ENCODE results near the gene LYPD6B. TPM values are rescaled to one million over a fixed set of nuclear protein-coding genes. Genes with fewer than 3 reads are reported as not detected.

The LYPD6B gene
- total and polyA plus RNA-seq, 7 experiments from 2014 or later = 0.37 to 1.7 TPM; not detected in 5

GRCh38 chr2:149049142-149049541 lies 10.6 kb downstream of the LYPD6B start:
- peaks cover 0 to 4% of the 10 kb centered on the region in 2 donors for H3K27me3 ChIP-seq (ENCODE audit: control insufficient read depth in 2 of 2, insufficient read depth in 2 of 2, low read length in 2 of 2)
- no peaks in the 10 kb centered on the region for H3K9me3 ChIP-seq (ENCODE audit: control insufficient read depth in 2 of 3, low read length in 3 of 3)
- Mint-ChIP-seq H3K4me3 (no peak overlapping the region), H3K27ac (no peak overlapping the region), H3K9me3 (peaks cover 2 to 46% (median 25%) of the 10 kb centered on the region in 11 donors), H3K36me3 (peaks cover 0 to 11% (median 0%) of the 10 kb centered on the region in 5 donors), H3K27me3 (peaks cover 6 to 36% (median 19%) of the 10 kb centered on the region in 5 donors), H3K4me1 (no peaks in the 10 kb centered on the region)
- intact Hi-C loops (cut with micrococcal nuclease) = no loop called here
- no peak for ATAC-seq
- CTCF ChIA-PET = no interaction called here
- H3K27ac ChIP-seq (ENCODE audit: low read depth, low read length) = no peak overlapping the region
- H3K4me3 ChIP-seq (ENCODE audit: low read length) = no peak overlapping the region
- no peaks in the 10 kb centered on the region for H3K4me1 ChIP-seq (ENCODE audit: control insufficient read depth in 2 of 2, insufficient read depth in 2 of 2, low read length in 2 of 2)
- POLR2A ChIA-PET = no interaction called here
- no peak for DNase-seq
- no peaks in the 10 kb centered on the region for H3K36me3 ChIP-seq (ENCODE audit: control insufficient read depth in 2 of 3, insufficient read depth in 3 of 3, low read length in 3 of 3)

DNA sequence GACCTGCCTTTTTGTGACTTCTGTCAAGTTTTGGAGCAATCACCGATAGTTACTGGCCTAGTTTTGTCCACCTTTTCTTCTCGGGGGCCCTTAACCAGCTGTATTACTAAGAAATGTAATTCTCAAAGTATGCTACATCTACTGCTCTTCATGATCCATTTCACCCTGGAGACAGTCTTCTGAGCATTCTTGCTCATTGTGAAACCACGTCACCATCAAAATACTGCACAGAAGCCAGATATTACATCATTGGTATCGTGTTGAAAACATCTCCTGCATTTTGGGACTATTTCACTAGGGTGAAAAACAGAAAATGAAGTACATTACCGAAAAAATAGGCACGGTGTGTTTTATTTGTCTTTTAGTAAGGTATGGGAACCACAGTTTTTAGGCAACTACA lies 11.7 kb downstream of the LYPD6B start:
- DNase-seq (no peak), ATAC-seq (no peak)
- H3K27me3 Mint-ChIP-seq = peaks cover 9 to 33% (median 24%) of the 10 kb centered on the region in 5 donors
- Histone ChIP-seq H3K36me3 (ENCODE audit: control insufficient read depth in 2 of 3, insufficient read depth in 3 of 3, low read length in 3 of 3) (no peaks in the 10 kb centered on the region), H3K27ac (ENCODE audit: low read depth, low read length) (no peak overlapping the region), H3K4me3 (ENCODE audit: low read length) (no peak overlapping the region), H3K4me1 (ENCODE audit: control insufficient read depth in 2 of 2, insufficient read depth in 2 of 2, low read length in 2 of 2) (no peaks in the 10 kb centered on the region), H3K9me3 (ENCODE audit: control insufficient read depth in 2 of 3, low read length in 3 of 3) (no peaks in the 10 kb centered on the region), H3K27me3 (ENCODE audit: control insufficient read depth in 2 of 2, insufficient read depth in 2 of 2, low read length in 2 of 2) (peaks cover 0 to 4% of the 10 kb centered on the region in 2 donors)
- H3K9me3 Mint-ChIP-seq = peaks cover 2 to 37% (median 25%) of the 10 kb centered on the region in 11 donors
- H3K36me3 Mint-ChIP-seq = peaks cover 0 to 11% (median 0%) of the 10 kb centered on the region in 5 donors
- ChIA-PET POLR2A (no interaction called here), CTCF (no interaction called here)
- H3K4me3 Mint-ChIP-seq = no peak overlapping the region
- no peak overlapping the region for H3K27ac Mint-ChIP-seq
- intact Hi-C loops (cut with micrococcal nuclease) = no loop called here
- no peaks in the 10 kb centered on the region for H3K4me1 Mint-ChIP-seq

GRCh38 chr2:149055751-149056150 lies 17.3 kb downstream of the LYPD6B start:
- POLR2A ChIA-PET = no interaction called here
- CTCF ChIA-PET = no interaction called here
- no peak for DNase-seq
- Mint-ChIP-seq H3K4me1 (no peaks in the 10 kb centered on the region), H3K4me3 (no peak overlapping the region), H3K27me3 (peaks cover 13 to 36% (median 24%) of the 10 kb centered on the region in 5 donors), H3K9me3 (no peaks in the 10 kb centered on the region), H3K27ac (no peak overlapping the region), H3K36me3 (no peaks in the 10 kb centered on the region)
- intact Hi-C loops (cut with micrococcal nuclease) = no loop called here
- Histone ChIP-seq H3K9me3 (ENCODE audit: control insufficient read depth in 2 of 3, low read length in 3 of 3) (no peaks in the 10 kb centered on the region), H3K4me1 (ENCODE audit: control insufficient read depth in 2 of 2, insufficient read depth in 2 of 2, low read length in 2 of 2) (no peaks in the 10 kb centered on the region), H3K27ac (ENCODE audit: low read depth, low read length) (no peak overlapping the region), H3K4me3 (ENCODE audit: low read length) (no peak overlapping the region), H3K36me3 (ENCODE audit: control insufficient read depth in 2 of 3, insufficient read depth in 3 of 3, low read length in 3 of 3) (no peaks in the 10 kb centered on the region), H3K27me3 (ENCODE audit: control insufficient read depth in 2 of 2, insufficient read depth in 2 of 2, low read length in 2 of 2) (no peaks in the 10 kb centered on the region)
- no peak for ATAC-seq

GRCh38 chr2:149056541-149057255 lies 18.2 kb downstream of the LYPD6B start:
- ChIA-PET CTCF (no interaction called here), POLR2A (no interaction called here)
- intact Hi-C loops (cut with micrococcal nuclease) = no loop called here
- no peak overlapping the region for H3K4me3 Mint-ChIP-seq
- Histone ChIP-seq H3K27ac (ENCODE audit: low read depth, low read length) (no peak overlapping the region), H3K4me3 (ENCODE audit: low read length) (no peak overlapping the region), H3K27me3 (ENCODE audit: control insufficient read depth in 2 of 2, insufficient read depth in 2 of 2, low read length in 2 of 2) (no peaks in the 10 kb centered on the region), H3K9me3 (ENCODE audit: control insufficient read depth in 2 of 3, low read length in 3 of 3) (no peaks in the 10 kb centered on the region), H3K36me3 (ENCODE audit: control insufficient read depth in 2 of 3, insufficient read depth in 3 of 3, low read length in 3 of 3) (no peaks in the 10 kb centered on the region), H3K4me1 (ENCODE audit: control insufficient read depth in 2 of 2, insufficient read depth in 2 of 2, low read length in 2 of 2) (no peaks in the 10 kb centered on the region)
- H3K9me3 Mint-ChIP-seq = no peaks in the 10 kb centered on the region
- no peak overlapping the region for H3K27ac Mint-ChIP-seq
- peaks cover 13 to 36% (median 27%) of the 10 kb centered on the region in 5 donors for H3K27me3 Mint-ChIP-seq
- DNase-seq = no peak
- no peaks in the 10 kb centered on the region for H3K4me1 Mint-ChIP-seq
- no peaks in the 10 kb centered on the region for H3K36me3 Mint-ChIP-seq
- ATAC-seq = no peak

DNA sequence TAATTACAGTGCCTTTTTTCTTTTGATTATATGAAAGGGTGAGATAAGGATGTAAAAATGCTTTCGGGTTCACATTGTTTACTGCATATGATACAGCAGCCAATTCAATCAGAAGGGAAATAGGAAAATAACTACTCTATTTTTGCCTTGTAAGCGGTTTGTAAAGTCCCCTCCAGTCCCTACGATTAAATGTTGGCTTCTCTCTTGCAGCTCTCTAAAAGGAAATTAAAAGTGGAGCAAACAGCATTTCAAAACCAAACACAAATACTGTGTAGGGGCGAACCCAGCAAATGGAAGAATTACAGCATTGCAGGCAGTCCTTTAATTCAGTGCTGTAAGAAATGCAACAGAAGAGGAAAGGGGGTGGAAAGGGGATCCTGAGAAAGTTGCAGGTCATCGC lies 18.9 kb downstream of the LYPD6B start:
- H3K4me3 ChIP-seq (ENCODE audit: low read length) = no peak overlapping the region
- no peaks in the 10 kb centered on the region for H3K4me1 ChIP-seq (ENCODE audit: control insufficient read depth in 2 of 2, insufficient read depth in 2 of 2, low read length in 2 of 2)
- POLR2A ChIA-PET = no interaction called here
- intact Hi-C loops (cut with micrococcal nuclease) = no loop called here
- H3K9me3 Mint-ChIP-seq = no peaks in the 10 kb centered on the region
- no peaks in the 10 kb centered on the region for H3K36me3 ChIP-seq (ENCODE audit: control insufficient read depth in 2 of 3, insufficient read depth in 3 of 3, low read length in 3 of 3)
- H3K4me3 Mint-ChIP-seq = no peak overlapping the region
- H3K9me3 ChIP-seq (ENCODE audit: control insufficient read depth in 2 of 3, low read length in 3 of 3) = no peaks in the 10 kb centered on the region
- no peak for ATAC-seq
- H3K27ac Mint-ChIP-seq = no peak overlapping the region
- CTCF ChIA-PET = no interaction called here
- DNase-seq = no peak
- peaks cover 13 to 36% (median 28%) of the 10 kb centered on the region in 5 donors for H3K27me3 Mint-ChIP-seq
- H3K27me3 ChIP-seq (ENCODE audit: control insufficient read depth in 2 of 2, insufficient read depth in 2 of 2, low read length in 2 of 2) = no peaks in the 10 kb centered on the region
- H3K27ac ChIP-seq (ENCODE audit: low read depth, low read length) = no peak overlapping the region
- no peaks in the 10 kb centered on the region for H3K36me3 Mint-ChIP-seq
- no peaks in the 10 kb centered on the region for H3K4me1 Mint-ChIP-seq

DNA sequence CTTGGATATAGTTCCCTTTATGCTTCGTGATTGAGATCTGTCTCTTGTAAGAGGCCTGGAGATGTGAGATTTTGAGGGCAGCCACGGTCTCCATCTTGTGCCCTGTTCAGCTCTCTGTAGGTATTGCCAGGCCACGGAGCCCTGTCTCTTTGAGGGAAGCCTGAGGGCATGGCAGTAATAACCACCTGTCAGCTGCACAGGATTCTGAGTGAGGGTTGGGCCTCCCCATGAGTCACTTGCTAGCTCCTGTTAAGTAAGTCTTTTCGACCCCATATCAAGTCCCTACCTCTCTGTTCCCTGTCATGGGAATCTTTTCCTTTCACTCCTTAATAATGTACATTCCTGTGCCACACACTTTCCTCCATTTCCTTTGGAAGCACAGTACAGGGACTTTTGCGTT lies 20.4 kb downstream of the LYPD6B start:
- DNase-seq (no peak), ATAC-seq (no peak)
- H3K36me3 ChIP-seq (ENCODE audit: control insufficient read depth in 2 of 3, insufficient read depth in 3 of 3, low read length in 3 of 3) = no peaks in the 10 kb centered on the region
- ChIA-PET CTCF (no interaction called here), POLR2A (no interaction called here)
- no peak overlapping the region for H3K4me3 Mint-ChIP-seq
- no peaks in the 10 kb centered on the region for H3K9me3 Mint-ChIP-seq
- no peaks in the 10 kb centered on the region for H3K4me1 ChIP-seq (ENCODE audit: control insufficient read depth in 2 of 2, insufficient read depth in 2 of 2, low read length in 2 of 2)
- H3K4me3 ChIP-seq (ENCODE audit: low read length) = no peak overlapping the region
- no peak overlapping the region for H3K27ac Mint-ChIP-seq
- no peaks in the 10 kb centered on the region for H3K4me1 Mint-ChIP-seq
- intact Hi-C loops (cut with micrococcal nuclease) = no loop called here
- H3K36me3 Mint-ChIP-seq = no peaks in the 10 kb centered on the region
- no peaks in the 10 kb centered on the region for H3K9me3 ChIP-seq (ENCODE audit: control insufficient read depth in 2 of 3, low read length in 3 of 3)
- H3K27ac ChIP-seq (ENCODE audit: low read depth, low read length) = no peak overlapping the region
- no peaks in the 10 kb centered on the region for H3K27me3 ChIP-seq (ENCODE audit: control insufficient read depth in 2 of 2, insufficient read depth in 2 of 2, low read length in 2 of 2)
- peaks cover 4 to 36% (median 24%) of the 10 kb centered on the region in 5 donors for H3K27me3 Mint-ChIP-seq

DNA sequence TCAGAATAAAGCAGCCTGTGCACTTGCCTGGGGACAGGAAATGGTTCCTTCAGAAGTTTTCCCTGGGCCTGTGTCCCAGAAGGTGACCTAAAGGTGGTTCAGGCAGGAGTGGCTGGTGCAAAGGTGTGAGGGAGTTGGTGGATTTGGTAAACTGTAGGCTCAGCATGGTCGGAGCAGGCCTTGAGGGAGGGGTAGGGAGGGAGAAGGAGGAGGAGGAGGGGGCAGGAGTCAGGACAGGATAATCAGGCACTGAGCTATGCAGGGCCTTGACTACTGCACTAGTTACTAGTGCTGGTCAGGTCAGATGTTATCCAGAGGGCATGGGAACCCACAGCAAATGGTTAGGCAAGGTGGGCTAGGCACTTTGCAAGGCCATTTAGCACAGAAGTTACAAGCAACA lies 21.3 kb downstream of the LYPD6B start:
- H3K27me3 ChIP-seq (ENCODE audit: control insufficient read depth in 2 of 2, insufficient read depth in 2 of 2, low read length in 2 of 2) = no peaks in the 10 kb centered on the region
- ChIA-PET POLR2A (no interaction called here), CTCF (no interaction called here)
- Mint-ChIP-seq H3K36me3 (no peaks in the 10 kb centered on the region), H3K27ac (no peak overlapping the region), H3K9me3 (no peaks in the 10 kb centered on the region), H3K4me3 (no peak overlapping the region), H3K27me3 (peaks cover 0 to 33% (median 21%) of the 10 kb centered on the region in 5 donors), H3K4me1 (no peaks in the 10 kb centered on the region)
- no peaks in the 10 kb centered on the region for H3K4me1 ChIP-seq (ENCODE audit: control insufficient read depth in 2 of 2, insufficient read depth in 2 of 2, low read length in 2 of 2)
- ATAC-seq (no peak), DNase-seq (no peak)
- H3K9me3 ChIP-seq (ENCODE audit: control insufficient read depth in 2 of 3, low read length in 3 of 3) = no peaks in the 10 kb centered on the region
- H3K4me3 ChIP-seq (ENCODE audit: low read length) = no peak overlapping the region
- H3K36me3 ChIP-seq (ENCODE audit: control insufficient read depth in 2 of 3, insufficient read depth in 3 of 3, low read length in 3 of 3) = no peaks in the 10 kb centered on the region
- intact Hi-C loops (cut with micrococcal nuclease) = no loop called here
- H3K27ac ChIP-seq (ENCODE audit: low read depth, low read length) = no peak overlapping the region
